HG03442 (cell line): ENCODE results near the gene C3.
"Not testable (repeated sequence)": the region's sequence is repeated elsewhere in the genome, so short reads cannot be mapped to it uniquely, and the experiment has no call there.

Experiments used
- ATAC-seq: cut with Tn5 transposase; IDR thresholded peaks from one replicate; pipeline ENCODE4 v1.9.1; 2021; ENCODE audit warnings: mild to moderate bottlenecking, moderate library complexity; ENCODE audit not compliant: unreplicated experiment

Gene C3

GRCh38 chr19:6713773-6714692, 6.4 kb downstream of the C3 start:
- ATAC-seq: no peak

DNA sequence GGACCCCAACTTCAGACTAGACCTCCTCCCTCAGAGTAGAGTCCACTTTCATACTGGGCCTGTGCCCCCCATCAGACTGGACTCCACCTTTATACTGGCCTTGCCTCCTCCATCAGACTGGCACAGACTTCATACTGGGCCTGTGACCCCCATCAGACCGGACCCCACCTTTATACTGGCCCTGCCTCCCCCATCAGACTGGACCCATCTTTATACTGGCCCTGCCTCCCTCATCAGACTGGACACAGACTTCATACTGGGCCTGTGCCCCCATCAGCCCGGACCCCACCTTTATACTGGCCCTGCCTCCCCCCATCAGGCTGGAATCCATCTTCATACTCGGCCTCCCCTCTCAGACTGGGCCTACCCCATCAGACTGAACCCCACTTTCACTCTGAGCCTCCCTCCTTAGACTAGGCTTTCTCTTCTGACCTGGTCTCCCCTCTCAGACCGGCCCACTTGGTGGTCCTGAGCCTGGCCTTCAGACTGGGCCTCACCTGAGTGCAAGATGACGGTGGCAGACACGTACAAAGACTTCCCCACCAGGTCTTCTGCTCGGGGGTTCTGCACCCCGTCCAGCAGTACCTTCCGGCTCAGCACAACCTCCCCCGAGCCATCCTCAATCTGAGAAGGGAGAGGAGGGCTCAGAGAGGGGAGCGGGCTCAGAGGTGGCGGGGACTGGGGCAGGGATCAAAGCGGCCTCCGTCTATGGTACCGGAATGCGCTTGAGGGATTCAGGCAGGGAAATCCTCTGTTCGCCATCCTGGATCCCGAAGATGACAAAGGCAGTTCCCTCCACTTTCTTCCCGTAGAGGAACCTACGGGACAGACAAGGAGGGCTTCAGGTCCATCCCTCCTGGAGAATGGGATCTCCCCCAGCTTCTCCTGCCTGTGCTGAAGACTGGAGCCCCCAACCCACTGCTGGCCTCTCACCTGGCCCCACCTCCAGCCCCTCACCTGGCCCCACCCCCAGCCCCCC, 7.5 kb downstream of the C3 start:
- ATAC-seq: no peak

- no peak for ATAC-seq
These were observed 8.2 kb downstream of the C3 start for GRCh38 chr19:6712231-6712630.

- no peak for ATAC-seq
These were observed 8.8 kb downstream of the C3 start for GRCh38 chr19:6711605-6712004.

GRCh38 chr19:6711078-6711361, 9.4 kb downstream of the C3 start:
- no peak for ATAC-seq

GRCh38 chr19:6710273-6711077, 10.0 kb downstream of the C3 start:
- ATAC-seq: no peak

DNA sequence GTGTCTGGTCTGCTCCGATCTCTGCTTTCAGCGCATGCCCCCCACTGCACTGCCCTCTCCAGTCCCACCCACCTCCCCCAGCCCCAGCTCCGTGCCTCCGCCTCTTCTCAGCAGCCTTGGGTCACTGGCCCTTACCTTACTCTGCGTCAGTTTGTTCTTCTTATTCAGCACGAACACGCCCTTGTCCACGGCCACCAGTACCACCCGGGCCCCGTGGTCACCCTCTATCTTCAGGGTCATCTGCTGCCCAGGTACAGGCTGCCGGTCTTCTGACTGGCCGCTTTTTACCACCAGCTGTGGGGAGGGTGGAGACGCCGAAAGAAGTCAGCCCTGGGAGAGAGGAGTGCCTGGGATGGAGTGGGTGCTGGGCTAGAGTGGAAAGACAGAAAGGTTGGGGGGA, 10.9 kb downstream of the C3 start:
- ATAC-seq: no peak

DNA sequence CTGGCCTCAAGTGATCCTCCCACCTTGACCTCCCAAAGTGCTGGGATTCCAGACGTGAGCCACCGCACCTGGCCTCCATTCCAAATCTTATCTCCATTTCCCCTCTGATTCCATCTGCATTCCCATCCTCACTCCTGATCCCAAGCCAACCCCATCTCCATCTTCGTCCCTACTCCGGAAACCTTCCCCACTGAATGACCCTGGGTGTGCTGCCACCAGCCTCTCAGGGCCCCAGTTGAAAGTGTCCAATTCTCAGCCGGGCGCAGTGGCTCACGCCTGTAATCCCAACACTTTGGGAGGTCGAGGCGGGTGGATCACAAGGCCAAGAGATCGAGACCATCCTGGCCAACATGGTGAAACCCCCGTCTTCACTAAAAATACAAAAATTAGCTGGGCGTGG, 11.5 kb downstream of the C3 start:
- not testable (repeated sequence) for ATAC-seq

DNA sequence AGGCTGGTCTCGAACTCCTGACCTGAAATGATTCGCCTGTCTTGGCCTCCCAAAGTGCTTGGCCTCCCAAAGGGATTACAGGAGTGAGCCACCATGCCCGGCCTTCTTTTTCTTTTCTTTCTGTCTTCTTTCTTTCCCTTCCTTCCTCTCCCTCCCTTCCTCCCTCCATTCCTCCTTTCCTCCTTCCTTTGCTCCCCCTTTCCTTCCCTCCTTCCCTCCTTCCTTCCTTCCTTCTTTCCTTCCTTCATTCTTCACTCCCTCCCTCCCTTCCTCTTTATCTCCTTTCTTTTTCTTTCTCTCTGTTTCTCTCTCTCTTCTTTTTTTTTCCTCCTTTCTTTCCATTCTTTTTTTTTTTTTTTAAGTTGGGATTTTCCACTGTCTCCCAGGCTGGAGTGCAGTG, 12.1 kb downstream of the C3 start:
- ATAC-seq: no peak

DNA sequence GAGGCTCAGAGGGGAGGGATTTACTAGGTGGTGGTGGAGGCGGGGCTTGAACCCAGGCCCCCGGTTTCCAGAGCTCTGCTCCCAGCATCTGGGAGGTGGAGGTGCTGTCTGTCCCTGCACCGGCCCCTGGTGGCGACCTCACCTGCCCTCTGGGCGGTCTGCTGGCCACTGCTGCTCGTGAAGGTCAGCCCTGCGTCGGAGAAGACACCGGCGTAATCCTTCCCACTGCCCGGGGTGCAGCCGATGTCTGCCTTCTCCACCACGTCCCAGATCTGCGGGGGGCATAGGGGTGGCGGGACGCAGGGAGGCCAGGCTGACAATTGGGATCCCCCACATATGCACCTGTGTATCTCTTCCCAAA, 12.8 kb downstream of the C3 start:
- ATAC-seq: no peak

- ATAC-seq: no peak
These were observed 13.3 kb downstream of the C3 start for GRCh38 chr19:6707011-6707657.

- ATAC-seq: no peak
These were observed 13.9 kb downstream of the C3 start for GRCh38 chr19:6706633-6706958.

DNA sequence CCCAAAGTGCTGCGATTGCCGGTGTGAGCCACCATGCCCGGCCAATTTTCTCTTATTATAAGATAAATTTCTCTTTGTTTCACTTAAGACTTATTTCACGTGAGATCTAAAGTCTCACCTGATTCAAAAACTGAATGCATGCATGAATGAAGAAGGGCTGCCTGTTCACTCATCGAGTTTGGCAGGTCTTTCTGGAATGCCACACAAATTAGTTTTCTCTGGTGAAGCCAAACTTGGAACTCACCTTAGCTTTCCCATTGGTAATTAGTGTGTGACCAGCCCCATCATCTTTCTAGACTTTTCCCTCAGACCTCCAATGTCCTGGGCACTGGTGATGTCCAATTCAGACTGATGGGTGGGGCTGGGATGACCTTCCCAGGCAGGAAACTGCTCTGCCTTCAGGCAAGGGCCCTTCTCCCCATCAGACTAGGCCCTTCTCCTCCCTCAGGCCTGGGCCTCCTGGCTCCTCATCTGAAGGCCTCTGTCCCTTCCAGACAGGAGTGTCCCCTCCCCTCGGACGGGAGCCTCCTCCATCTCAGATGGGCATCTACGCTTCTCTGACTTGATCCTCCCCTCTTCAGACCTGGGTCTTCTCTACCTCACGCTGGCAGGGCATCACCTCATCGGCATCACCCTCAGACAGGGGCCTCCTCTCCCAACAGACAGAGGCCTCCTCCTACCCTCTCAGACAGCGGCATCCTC, 14.4 kb downstream of the C3 start:
- ATAC-seq: no peak

GRCh38 chr19:6700586-6701316, 19.7 kb downstream of the C3 start:
- ATAC-seq: no peak

DNA sequence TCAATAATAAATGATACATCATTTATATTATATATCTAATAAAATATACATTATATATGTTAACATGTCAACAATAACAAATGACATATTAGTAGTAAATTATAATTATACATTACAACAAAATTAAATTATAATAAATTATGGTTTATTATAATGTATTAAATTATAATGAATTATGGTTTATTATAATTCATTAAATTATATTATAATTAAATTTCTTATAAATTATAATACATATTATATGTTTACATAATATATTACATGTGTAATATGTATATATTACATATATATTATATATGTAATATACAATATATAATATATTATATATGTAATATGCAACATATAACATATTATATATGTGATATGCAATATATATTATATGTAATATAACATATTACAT, 20.5 kb downstream of the C3 start:
- ATAC-seq: no peak

- no peak for ATAC-seq
These were observed 23.2 kb downstream of the C3 start for GRCh38 chr19:6697291-6697690.

DNA sequence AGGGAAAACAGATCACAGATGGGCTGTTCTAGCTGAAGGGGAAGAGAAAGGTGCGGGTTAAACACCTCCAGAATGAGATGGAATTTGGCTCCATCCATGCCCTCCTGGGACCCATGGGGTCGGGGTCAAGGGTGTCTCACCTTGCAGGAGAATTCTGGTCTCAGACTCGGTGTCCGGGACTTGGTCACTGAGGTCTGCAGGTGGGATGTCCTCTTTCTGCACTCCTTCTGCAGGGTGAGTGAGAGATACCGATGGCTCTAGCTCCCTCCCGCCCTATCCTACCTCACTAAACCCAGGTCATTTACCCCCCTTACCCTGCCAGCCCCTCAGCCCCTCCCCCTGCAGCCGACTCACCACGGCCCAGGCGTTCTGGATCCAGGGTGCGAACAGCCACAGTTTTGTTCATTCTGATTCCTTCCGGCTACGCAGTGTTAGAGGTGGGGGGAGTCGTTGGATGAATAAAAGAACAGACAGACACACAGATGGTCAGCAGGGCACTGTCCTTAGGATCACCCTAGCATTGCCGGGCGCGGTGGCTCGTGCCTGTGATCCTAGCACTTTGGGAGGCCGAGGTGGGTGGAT, 24.1 kb downstream of the C3 start:
- ATAC-seq: no peak

- ATAC-seq: no peak
These were observed 26.2 kb downstream of the C3 start for GRCh38 chr19:6694147-6694815.

- ATAC-seq: no peak
These were observed 26.8 kb downstream of the C3 start for GRCh38 chr19:6693681-6694080.
